WTC11 (cell line): Measurements from ENCODE around the gene TMEM174. TPM values are rescaled to one million over a fixed set of nuclear protein-coding genes. Genes with fewer than 3 reads are reported as not detected.

ENCODE experiments used
- ATAC-seq: fragments of 200-7000 bp; cut with Tn5 transposase; 2 replicates; pipeline ENCODE4 v1.10.0; 2021; ENCODE audit warnings: mild to moderate bottlenecking, moderate library complexity
- CTCF ChIA-PET: fragments of 300-600 bp; sonication (Branson Sonifier 250); formaldehyde crosslinking; loops from one replicate; lab custom pipeline; 2021; ENCODE audit warnings: antibody characterized with exemption; lab: Charles Lee
- POLR2A ChIA-PET: fragments of 350-600 bp; sonication (Branson Sonifier 250); formaldehyde crosslinking; loops from one replicate; lab custom pipeline; 2021; ENCODE audit warnings: antibody characterized with exemption; lab: Charles Lee
- DNase-seq: peaks from one replicate; pipeline ENCODE4 v3.0.0; 2021; ENCODE audit warnings: low spot score
- H3K27ac Mint-ChIP-seq: 2 replicates; pipeline ENCODE4 v1.8.0; 2021; ENCODE audit warnings: mixed read lengths
- H3K27me3 Mint-ChIP-seq: 2 replicates; pipeline ENCODE4 v1.8.0; 2021; ENCODE audit warnings: low read depth, mild to moderate bottlenecking, moderate library complexity, mixed read lengths
- H3K36me3 Mint-ChIP-seq: 2 replicates; pipeline ENCODE4 v1.8.0; 2021; ENCODE audit warnings: mixed read lengths
- H3K4me1 Mint-ChIP-seq: 2 replicates; pipeline ENCODE4 v1.8.0; 2022; ENCODE audit warnings: mixed read lengths
- H3K4me3 Mint-ChIP-seq: 2 replicates; pipeline ENCODE4 v1.8.0; 2021; ENCODE audit warnings: mild to moderate bottlenecking, moderate library complexity, mixed read lengths
- H3K9me3 Mint-ChIP-seq: 2 replicates; pipeline ENCODE4 v1.8.0; 2021; ENCODE audit warnings: mixed read lengths
- CBFB ChIP-seq: sonication (generic); formaldehyde crosslinking; IDR thresholded peaks from 2 replicates; pipeline ENCODE4 v1.8.1; 2022; ENCODE audit warnings: mild to moderate bottlenecking, low read depth, missing genetic modification reagents
- EMX1 ChIP-seq: fragments of 250-450 bp; sonication (Bioruptor Pico); IDR thresholded peaks from 2 replicates; pipeline ENCODE4 v1.8.0; 2021; ENCODE audit warnings: mild to moderate bottlenecking
- JUN ChIP-seq: sonication (generic); formaldehyde crosslinking; IDR thresholded peaks from 2 replicates; pipeline ENCODE4 v1.8.0; 2023; ENCODE audit warnings: mild to moderate bottlenecking, missing genetic modification reagents
- NFATC4 ChIP-seq: fragments of 250-450 bp; sonication (Bioruptor Pico); IDR thresholded peaks from 2 replicates; pipeline ENCODE4 v1.9.0; 2021; ENCODE audit warnings: mild to moderate bottlenecking
- NFYB ChIP-seq: sonication (generic); formaldehyde crosslinking; conservative IDR thresholded peaks from 2 replicates; pipeline ENCODE4 v1.8.0; 2022; ENCODE audit warnings: low read depth, missing genetic modification reagents
- NR1H2 ChIP-seq: sonication (generic); formaldehyde crosslinking; IDR thresholded peaks from 2 replicates; pipeline ENCODE4 v1.9.0; 2021; ENCODE audit warnings: mild to moderate bottlenecking, moderate library complexity, missing genetic modification reagents
- NR3C1 ChIP-seq: sonication (generic); formaldehyde crosslinking; conservative IDR thresholded peaks from 2 replicates; pipeline ENCODE4 v1.8.1; 2023; ENCODE audit warnings: low read depth, mild to moderate bottlenecking, missing genetic modification reagents
- OVOL2 ChIP-seq: fragments of 250-450 bp; sonication (Bioruptor Pico); IDR thresholded peaks from 2 replicates; pipeline ENCODE4 v1.9.0; 2021; ENCODE audit warnings: mild to moderate bottlenecking, borderline replicate concordance
- TP53 ChIP-seq: sonication (generic); formaldehyde crosslinking; IDR thresholded peaks from 2 replicates; pipeline ENCODE4 v1.8.1; 2023; ENCODE audit warnings: mild to moderate bottlenecking, missing genetic modification reagents
- total RNA-seq: library from RNA; stranded (reverse); gene quantifications from 3 replicates; pipeline ENCODE4 v1.2.3, GENCODE V29; 2021
- TF ChIP-seq, protein P1 (sequence below): sonication (generic); formaldehyde crosslinking; conservative IDR thresholded peaks from 2 replicates; pipeline ENCODE4 v1.8.1; 2022; ENCODE audit warnings: mild to moderate bottlenecking, missing genetic modification reagents
- TF ChIP-seq, protein P2 (sequence below): fragments of 250-450 bp; sonication (Bioruptor Pico); IDR thresholded peaks from 2 replicates; pipeline ENCODE4 v1.9.0; 2021; ENCODE audit warnings: moderate library complexity, mild to moderate bottlenecking, inconsistent platforms, borderline replicate concordance
- TF ChIP-seq, protein P3 (sequence below): sonication (generic); formaldehyde crosslinking; IDR thresholded peaks from 2 replicates; pipeline ENCODE4 v1.8.1; 2022; ENCODE audit warnings: mild to moderate bottlenecking, missing genetic modification reagents, moderate library complexity, borderline replicate concordance
- TF ChIP-seq, protein P4 (sequence below): sonication (generic); formaldehyde crosslinking; IDR thresholded peaks from 2 replicates; pipeline ENCODE4 v1.8.0; 2022; ENCODE audit warnings: mild to moderate bottlenecking, missing genetic modification reagents
- TF ChIP-seq, protein P5 (sequence below): sonication (generic); formaldehyde crosslinking; IDR thresholded peaks from 2 replicates; pipeline ENCODE4 v1.8.0; 2023; ENCODE audit warnings: missing genetic modification reagents, mild to moderate bottlenecking, borderline replicate concordance
- TF ChIP-seq, protein P6 (sequence below): sonication (generic); formaldehyde crosslinking; IDR thresholded peaks from 2 replicates; pipeline ENCODE4 v1.8.0; 2022; ENCODE audit warnings: mild to moderate bottlenecking, missing genetic modification reagents
- TF ChIP-seq, protein P7 (sequence below): fragments of 250-450 bp; sonication (Bioruptor Pico); IDR thresholded peaks from 2 replicates; pipeline ENCODE4 v1.9.0; 2021; ENCODE audit warnings: mild to moderate bottlenecking

TMEM174 gene
- total RNA-seq, 1 experiment from 2014 or later, result not detected

DNA sequence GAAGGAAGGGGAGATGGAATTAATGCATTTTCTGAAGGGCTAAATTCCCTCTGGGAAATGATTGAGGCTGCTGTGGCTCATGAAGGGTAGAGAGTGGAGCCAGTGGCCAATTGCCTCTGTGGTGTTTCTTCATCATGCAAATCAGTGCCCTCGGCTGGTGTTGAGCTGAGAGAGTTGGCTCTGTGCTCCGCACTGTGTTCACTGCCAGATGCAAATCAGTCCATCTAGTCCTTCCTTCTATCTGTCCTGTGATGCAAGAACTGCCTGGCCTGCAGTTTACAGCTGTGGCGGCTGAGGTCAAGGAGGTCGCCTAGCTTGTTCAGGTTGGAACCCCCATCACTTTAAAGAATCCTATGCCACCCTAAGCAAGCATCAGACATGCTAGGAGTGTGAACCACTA, 46.6 kb upstream of the TMEM174 start:
- no peak for DNase-seq
- Mint-ChIP-seq H3K36me3 (peaks cover 4% of the 10 kb centered on the region; the same call in 1 of the 2 replicates), H3K27ac (no peak overlapping the region), H3K4me3 (no peak overlapping the region), H3K27me3 (peaks cover 28% of the 10 kb centered on the region), H3K9me3 (peaks cover 4% of the 10 kb centered on the region; the same call in 1 of the 2 replicates), H3K4me1 (peaks cover 45% of the 10 kb centered on the region)
- ChIA-PET POLR2A (no interaction called here), CTCF (interaction anchor here (1.0 to 2.3 kb wide), 5 partner anchors 9 to 90 kb away, joined by 3 to 6 read pairs (median 5); no protein-coding TSS in a partner anchor)
- no peak for TF ChIP-seq NFYB (CRISPR knock-in tag)
- TF ChIP-seq, protein P1, sequence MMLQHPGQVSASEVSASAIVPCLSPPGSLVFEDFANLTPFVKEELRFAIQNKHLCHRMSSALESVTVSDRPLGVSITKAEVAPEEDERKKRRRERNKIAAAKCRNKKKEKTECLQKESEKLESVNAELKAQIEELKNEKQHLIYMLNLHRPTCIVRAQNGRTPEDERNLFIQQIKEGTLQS (CRISPR knock-in tag), result no peak
- no peak for TF ChIP-seq EMX1 (CRISPR knock-in tag)
- no peak for TF ChIP-seq JUN (CRISPR knock-in tag)
- no peak for TF ChIP-seq TP53
- TF ChIP-seq, protein P2, sequence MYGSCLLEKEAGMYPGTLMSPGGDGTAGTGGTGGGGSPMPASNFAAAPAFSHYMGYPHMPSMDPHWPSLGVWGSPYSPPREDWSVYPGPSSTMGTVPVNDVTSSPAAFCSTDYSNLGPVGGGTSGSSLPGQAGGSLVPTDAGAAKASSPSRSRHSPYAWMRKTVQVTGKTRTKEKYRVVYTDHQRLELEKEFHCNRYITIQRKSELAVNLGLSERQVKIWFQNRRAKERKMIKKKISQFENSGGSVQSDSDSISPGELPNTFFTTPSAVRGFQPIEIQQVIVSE (CRISPR knock-in tag), result no peak
- TF ChIP-seq OVOL2, result no peak
- TF ChIP-seq, protein P3, sequence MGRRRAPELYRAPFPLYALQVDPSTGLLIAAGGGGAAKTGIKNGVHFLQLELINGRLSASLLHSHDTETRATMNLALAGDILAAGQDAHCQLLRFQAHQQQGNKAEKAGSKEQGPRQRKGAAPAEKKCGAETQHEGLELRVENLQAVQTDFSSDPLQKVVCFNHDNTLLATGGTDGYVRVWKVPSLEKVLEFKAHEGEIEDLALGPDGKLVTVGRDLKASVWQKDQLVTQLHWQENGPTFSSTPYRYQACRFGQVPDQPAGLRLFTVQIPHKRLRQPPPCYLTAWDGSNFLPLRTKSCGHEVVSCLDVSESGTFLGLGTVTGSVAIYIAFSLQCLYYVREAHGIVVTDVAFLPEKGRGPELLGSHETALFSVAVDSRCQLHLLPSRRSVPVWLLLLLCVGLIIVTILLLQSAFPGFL, result no peak
- TF ChIP-seq NR3C1 (CRISPR knock-in tag), result no peak
- no peak for TF ChIP-seq NR1H2
- TF ChIP-seq, protein P4, sequence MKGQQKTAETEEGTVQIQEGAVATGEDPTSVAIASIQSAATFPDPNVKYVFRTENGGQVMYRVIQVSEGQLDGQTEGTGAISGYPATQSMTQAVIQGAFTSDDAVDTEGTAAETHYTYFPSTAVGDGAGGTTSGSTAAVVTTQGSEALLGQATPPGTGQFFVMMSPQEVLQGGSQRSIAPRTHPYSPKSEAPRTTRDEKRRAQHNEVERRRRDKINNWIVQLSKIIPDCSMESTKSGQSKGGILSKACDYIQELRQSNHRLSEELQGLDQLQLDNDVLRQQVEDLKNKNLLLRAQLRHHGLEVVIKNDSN, result no peak
- TF ChIP-seq CBFB (CRISPR knock-in tag), result no peak
- no peak for TF ChIP-seq NFATC4 (CRISPR knock-in tag)
- TF ChIP-seq, protein P5, sequence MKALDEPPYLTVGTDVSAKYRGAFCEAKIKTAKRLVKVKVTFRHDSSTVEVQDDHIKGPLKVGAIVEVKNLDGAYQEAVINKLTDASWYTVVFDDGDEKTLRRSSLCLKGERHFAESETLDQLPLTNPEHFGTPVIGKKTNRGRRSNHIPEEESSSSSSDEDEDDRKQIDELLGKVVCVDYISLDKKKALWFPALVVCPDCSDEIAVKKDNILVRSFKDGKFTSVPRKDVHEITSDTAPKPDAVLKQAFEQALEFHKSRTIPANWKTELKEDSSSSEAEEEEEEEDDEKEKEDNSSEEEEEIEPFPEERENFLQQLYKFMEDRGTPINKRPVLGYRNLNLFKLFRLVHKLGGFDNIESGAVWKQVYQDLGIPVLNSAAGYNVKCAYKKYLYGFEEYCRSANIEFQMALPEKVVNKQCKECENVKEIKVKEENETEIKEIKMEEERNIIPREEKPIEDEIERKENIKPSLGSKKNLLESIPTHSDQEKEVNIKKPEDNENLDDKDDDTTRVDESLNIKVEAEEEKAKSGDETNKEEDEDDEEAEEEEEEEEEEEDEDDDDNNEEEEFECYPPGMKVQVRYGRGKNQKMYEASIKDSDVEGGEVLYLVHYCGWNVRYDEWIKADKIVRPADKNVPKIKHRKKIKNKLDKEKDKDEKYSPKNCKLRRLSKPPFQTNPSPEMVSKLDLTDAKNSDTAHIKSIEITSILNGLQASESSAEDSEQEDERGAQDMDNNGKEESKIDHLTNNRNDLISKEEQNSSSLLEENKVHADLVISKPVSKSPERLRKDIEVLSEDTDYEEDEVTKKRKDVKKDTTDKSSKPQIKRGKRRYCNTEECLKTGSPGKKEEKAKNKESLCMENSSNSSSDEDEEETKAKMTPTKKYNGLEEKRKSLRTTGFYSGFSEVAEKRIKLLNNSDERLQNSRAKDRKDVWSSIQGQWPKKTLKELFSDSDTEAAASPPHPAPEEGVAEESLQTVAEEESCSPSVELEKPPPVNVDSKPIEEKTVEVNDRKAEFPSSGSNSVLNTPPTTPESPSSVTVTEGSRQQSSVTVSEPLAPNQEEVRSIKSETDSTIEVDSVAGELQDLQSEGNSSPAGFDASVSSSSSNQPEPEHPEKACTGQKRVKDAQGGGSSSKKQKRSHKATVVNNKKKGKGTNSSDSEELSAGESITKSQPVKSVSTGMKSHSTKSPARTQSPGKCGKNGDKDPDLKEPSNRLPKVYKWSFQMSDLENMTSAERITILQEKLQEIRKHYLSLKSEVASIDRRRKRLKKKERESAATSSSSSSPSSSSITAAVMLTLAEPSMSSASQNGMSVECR (CRISPR knock-in tag), result no peak
- TF ChIP-seq, protein P6, sequence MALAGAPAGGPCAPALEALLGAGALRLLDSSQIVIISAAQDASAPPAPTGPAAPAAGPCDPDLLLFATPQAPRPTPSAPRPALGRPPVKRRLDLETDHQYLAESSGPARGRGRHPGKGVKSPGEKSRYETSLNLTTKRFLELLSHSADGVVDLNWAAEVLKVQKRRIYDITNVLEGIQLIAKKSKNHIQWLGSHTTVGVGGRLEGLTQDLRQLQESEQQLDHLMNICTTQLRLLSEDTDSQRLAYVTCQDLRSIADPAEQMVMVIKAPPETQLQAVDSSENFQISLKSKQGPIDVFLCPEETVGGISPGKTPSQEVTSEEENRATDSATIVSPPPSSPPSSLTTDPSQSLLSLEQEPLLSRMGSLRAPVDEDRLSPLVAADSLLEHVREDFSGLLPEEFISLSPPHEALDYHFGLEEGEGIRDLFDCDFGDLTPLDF, result no peak
- TF ChIP-seq, protein P7, sequence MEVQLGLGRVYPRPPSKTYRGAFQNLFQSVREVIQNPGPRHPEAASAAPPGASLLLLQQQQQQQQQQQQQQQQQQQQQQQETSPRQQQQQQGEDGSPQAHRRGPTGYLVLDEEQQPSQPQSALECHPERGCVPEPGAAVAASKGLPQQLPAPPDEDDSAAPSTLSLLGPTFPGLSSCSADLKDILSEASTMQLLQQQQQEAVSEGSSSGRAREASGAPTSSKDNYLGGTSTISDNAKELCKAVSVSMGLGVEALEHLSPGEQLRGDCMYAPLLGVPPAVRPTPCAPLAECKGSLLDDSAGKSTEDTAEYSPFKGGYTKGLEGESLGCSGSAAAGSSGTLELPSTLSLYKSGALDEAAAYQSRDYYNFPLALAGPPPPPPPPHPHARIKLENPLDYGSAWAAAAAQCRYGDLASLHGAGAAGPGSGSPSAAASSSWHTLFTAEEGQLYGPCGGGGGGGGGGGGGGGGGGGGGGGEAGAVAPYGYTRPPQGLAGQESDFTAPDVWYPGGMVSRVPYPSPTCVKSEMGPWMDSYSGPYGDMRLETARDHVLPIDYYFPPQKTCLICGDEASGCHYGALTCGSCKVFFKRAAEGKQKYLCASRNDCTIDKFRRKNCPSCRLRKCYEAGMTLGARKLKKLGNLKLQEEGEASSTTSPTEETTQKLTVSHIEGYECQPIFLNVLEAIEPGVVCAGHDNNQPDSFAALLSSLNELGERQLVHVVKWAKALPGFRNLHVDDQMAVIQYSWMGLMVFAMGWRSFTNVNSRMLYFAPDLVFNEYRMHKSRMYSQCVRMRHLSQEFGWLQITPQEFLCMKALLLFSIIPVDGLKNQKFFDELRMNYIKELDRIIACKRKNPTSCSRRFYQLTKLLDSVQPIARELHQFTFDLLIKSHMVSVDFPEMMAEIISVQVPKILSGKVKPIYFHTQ (CRISPR knock-in tag), result no peak
- no peak for ATAC-seq
